ENCODE measurements around the gene TBP. TPM values are rescaled to one million over a fixed set of nuclear protein-coding genes. Genes with fewer than 3 reads are reported as not detected.

TBP gene
- total RNA-seq, 1 donor: 11.9 TPM

DNA sequence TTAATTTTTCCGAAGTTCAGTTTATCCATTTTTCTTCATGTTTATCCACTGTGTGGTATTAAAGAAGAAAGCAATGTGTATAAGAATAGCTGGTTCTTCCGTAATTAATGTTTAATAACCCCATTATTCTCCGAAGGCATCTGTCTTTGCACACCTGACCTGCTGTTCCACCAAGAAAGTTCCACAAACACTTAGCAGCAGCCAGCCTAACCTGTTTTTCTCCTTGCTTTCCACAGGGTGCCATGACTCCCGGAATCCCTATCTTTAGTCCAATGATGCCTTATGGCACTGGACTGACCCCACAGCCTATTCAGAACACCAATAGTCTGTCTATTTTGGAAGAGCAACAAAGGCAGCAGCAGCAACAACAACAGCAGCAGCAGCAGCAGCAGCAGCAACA, 7.4 kb downstream of the TBP start:
- no peaks in the 10 kb centered on the region for H3K27me3 ChIP-seq (ENCODE audit: insufficient read depth, low read length)
- no peaks in the 10 kb centered on the region for H4K20me1 ChIP-seq (ENCODE audit: insufficient read depth, low read length)
- no peak for DNase-seq (ENCODE audit: insufficient read length, low spot score, missing footprints)
- TF ChIP-seq, protein P1, sequence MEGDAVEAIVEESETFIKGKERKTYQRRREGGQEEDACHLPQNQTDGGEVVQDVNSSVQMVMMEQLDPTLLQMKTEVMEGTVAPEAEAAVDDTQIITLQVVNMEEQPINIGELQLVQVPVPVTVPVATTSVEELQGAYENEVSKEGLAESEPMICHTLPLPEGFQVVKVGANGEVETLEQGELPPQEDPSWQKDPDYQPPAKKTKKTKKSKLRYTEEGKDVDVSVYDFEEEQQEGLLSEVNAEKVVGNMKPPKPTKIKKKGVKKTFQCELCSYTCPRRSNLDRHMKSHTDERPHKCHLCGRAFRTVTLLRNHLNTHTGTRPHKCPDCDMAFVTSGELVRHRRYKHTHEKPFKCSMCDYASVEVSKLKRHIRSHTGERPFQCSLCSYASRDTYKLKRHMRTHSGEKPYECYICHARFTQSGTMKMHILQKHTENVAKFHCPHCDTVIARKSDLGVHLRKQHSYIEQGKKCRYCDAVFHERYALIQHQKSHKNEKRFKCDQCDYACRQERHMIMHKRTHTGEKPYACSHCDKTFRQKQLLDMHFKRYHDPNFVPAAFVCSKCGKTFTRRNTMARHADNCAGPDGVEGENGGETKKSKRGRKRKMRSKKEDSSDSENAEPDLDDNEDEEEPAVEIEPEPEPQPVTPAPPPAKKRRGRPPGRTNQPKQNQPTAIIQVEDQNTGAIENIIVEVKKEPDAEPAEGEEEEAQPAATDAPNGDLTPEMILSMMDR (IDR thresholded peaks at IDR 0.05; ENCODE audit: extremely low read depth, low read depth, low read length): no peak
- H3K4me1 ChIP-seq (ENCODE audit: insufficient read depth, low read length): no peaks in the 10 kb centered on the region
- H3K36me3 ChIP-seq (ENCODE audit: insufficient read depth, low read length): peaks cover 40% of the 10 kb centered on the region
- no peaks in the 10 kb centered on the region for H3K9me3 ChIP-seq (ENCODE audit: low read depth, low read length)
- no peak overlapping the region for H3K27ac ChIP-seq (ENCODE audit: low read depth, low read length)
- no peak overlapping the region for H3K4me3 ChIP-seq (ENCODE audit: insufficient read depth, low read length)
- H3K4me2 ChIP-seq (ENCODE audit: insufficient read depth, low read length): no peak overlapping the region
- H2AFZ ChIP-seq (ENCODE audit: low read length): no peak overlapping the region
- peaks cover 42% of the 10 kb centered on the region for H3K79me2 ChIP-seq (ENCODE audit: insufficient read depth, low read length)

DNA sequence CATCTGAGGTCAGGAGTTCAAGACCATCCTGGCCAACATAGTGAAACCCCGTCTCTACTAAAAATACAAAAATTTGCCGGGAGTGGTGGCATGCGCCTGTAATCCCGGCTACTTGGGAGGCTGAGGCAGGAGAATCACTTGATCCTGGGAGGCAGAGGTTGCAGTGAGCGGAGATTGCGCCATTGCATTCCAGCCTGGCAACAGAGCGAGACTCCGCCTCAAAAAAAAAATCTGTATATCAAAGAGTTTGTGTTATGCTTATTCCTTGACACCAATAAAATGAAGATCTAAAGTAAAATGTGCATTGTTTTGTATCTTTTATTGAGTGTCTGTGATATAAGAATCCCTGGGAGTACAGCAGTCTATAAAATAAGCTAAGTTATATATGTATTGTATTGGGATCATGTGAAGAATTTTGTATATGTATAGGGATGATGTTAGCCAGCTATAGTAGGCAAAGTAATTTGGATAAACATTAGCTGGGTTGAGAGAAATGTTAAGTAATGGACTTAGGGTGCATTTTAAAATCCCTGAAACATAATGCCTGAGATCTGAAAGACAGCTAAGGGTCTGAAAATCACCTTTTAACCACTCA, 10.9 kb downstream of the TBP start:
- DNase-seq (ENCODE audit: insufficient read length, low spot score, missing footprints): no peak
- TF ChIP-seq, protein P1 (IDR thresholded peaks at IDR 0.05; ENCODE audit: extremely low read depth, low read depth, low read length): no peak
- H3K27ac ChIP-seq (ENCODE audit: low read depth, low read length): no peak overlapping the region
- no peak overlapping the region for H3K4me2 ChIP-seq (ENCODE audit: insufficient read depth, low read length)
- peaks cover 20% of the 10 kb centered on the region for H3K79me2 ChIP-seq (ENCODE audit: insufficient read depth, low read length)
- no peaks in the 10 kb centered on the region for H3K27me3 ChIP-seq (ENCODE audit: insufficient read depth, low read length)
- H3K36me3 ChIP-seq (ENCODE audit: insufficient read depth, low read length): peaks cover 58% of the 10 kb centered on the region
- no peak overlapping the region for H2AFZ ChIP-seq (ENCODE audit: low read length)
- no peak overlapping the region for H3K4me3 ChIP-seq (ENCODE audit: insufficient read depth, low read length)
- H3K9me3 ChIP-seq (ENCODE audit: low read depth, low read length): no peaks in the 10 kb centered on the region
- no peaks in the 10 kb centered on the region for H4K20me1 ChIP-seq (ENCODE audit: insufficient read depth, low read length)
- H3K4me1 ChIP-seq (ENCODE audit: insufficient read depth, low read length): no peaks in the 10 kb centered on the region

DNA sequence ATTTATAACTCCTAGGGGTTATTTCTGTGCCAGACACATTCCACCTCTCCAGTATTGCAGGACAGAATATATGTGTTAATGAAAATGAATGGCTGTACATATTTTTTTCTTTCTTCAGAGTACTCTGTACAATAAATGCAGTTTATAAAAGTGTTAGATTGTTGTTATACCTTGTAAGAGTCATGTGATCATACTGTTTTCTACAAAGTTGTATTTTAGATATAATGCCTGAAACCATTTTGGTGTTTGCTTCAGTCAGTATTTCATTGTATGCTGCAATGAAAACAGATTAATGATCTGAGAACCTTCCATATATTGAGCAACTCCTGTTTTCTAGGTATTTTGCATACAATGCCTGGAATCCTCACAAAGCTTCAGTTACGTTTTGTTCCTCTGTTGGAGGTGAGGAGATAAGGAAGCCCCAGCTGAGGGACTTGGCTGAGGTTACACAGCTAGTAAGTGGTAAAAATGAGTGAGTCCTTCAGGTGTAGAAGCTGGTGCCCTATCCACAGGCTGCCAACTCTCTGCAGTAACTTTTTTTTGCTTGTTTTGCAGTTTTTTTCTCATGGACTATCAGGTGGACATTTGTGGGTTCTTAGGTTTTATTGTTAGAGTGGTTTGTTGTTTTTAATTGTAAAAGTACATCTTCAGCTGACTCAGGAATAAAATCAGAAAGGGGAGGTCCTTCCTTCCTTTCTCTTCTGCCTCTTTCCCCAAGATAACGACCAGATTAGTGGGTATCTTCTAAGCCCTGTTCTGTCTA, 18.7 kb downstream of the TBP start:
- no peak overlapping the region for H3K27ac ChIP-seq (ENCODE audit: low read depth, low read length)
- peaks cover 70% of the 10 kb centered on the region for H3K36me3 ChIP-seq (ENCODE audit: insufficient read depth, low read length)
- no peak overlapping the region for H3K4me2 ChIP-seq (ENCODE audit: insufficient read depth, low read length)

DNA sequence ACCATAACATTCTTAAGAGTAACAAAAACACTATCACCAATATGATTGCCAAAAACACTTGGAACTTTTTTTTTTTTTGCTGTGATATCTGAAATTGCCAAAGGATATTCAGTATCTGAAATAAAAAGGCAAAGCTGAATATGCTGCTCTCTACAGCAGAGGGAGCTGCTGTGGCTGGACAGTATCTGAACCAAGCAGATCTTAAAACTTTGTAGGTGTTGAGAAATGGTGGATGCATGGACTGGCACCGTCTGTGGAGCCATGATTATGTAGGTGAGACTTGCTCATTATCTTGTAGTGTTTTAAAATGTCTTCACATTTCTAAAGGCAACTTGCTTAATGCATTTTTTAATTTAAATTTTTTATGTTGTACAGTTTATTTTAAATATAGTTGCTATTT, 21.1 kb downstream of the TBP start:
- H4K20me1 ChIP-seq (ENCODE audit: insufficient read depth, low read length): no peaks in the 10 kb centered on the region
- TF ChIP-seq, protein P1 (IDR thresholded peaks at IDR 0.05; ENCODE audit: extremely low read depth, low read depth, low read length): peak; percentile 47
- H3K4me1 ChIP-seq (ENCODE audit: insufficient read depth, low read length): no peaks in the 10 kb centered on the region
- no peak for DNase-seq (ENCODE audit: insufficient read length, low spot score, missing footprints)
- peaks cover 64% of the 10 kb centered on the region for H3K36me3 ChIP-seq (ENCODE audit: insufficient read depth, low read length)
- H3K27ac ChIP-seq (ENCODE audit: low read depth, low read length): no peak overlapping the region
- H3K4me3 ChIP-seq (ENCODE audit: insufficient read depth, low read length): no peak overlapping the region
- H2AFZ ChIP-seq (ENCODE audit: low read length): no peak overlapping the region
- no peaks in the 10 kb centered on the region for H3K27me3 ChIP-seq (ENCODE audit: insufficient read depth, low read length)
- no peaks in the 10 kb centered on the region for H3K9me3 ChIP-seq (ENCODE audit: low read depth, low read length)
- no peak overlapping the region for H3K4me2 ChIP-seq (ENCODE audit: insufficient read depth, low read length)
- no peaks in the 10 kb centered on the region for H3K79me2 ChIP-seq (ENCODE audit: insufficient read depth, low read length)

More for the DNA sequence above, 18.7 kb downstream of the TBP start:
- no peaks in the 10 kb centered on the region for H3K79me2 ChIP-seq (ENCODE audit: insufficient read depth, low read length)
- H3K4me3 ChIP-seq (ENCODE audit: insufficient read depth, low read length): no peak overlapping the region
- no peak overlapping the region for H2AFZ ChIP-seq (ENCODE audit: low read length)
- H3K4me1 ChIP-seq (ENCODE audit: insufficient read depth, low read length): no peaks in the 10 kb centered on the region
- H3K9me3 ChIP-seq (ENCODE audit: low read depth, low read length): no peaks in the 10 kb centered on the region
- DNase-seq (ENCODE audit: insufficient read length, low spot score, missing footprints): no peak
- H4K20me1 ChIP-seq (ENCODE audit: insufficient read depth, low read length): no peaks in the 10 kb centered on the region
- no peaks in the 10 kb centered on the region for H3K27me3 ChIP-seq (ENCODE audit: insufficient read depth, low read length)
- TF ChIP-seq, protein P1 (IDR thresholded peaks at IDR 0.05; ENCODE audit: extremely low read depth, low read depth, low read length): no peak
